H9 (cell line): ENCODE measurements around the gene SIGLEC10. TPM values are rescaled to one million over a fixed set of nuclear protein-coding genes. Genes with fewer than 3 reads are reported as not detected.

Experiments used
- DNase-seq: peaks from one replicate; pipeline ENCODE4 v3.0.0-alpha.2; 2017
- H2AFZ ChIP-seq: one replicate; pipeline ENCODE4 v1.6.1; 2013; ENCODE audit warnings: mild to moderate bottlenecking, low read length, control low read depth, moderate library complexity
- H2AK5ac ChIP-seq: 2 replicates; pipeline ENCODE4 v1.6.1; 2013; ENCODE audit warnings: low read length, control low read depth, mixed read lengths; ENCODE audit not compliant: insufficient read length
- H2BK120ac ChIP-seq: one replicate; pipeline ENCODE4 v1.6.1; 2013; ENCODE audit warnings: low read depth, mild to moderate bottlenecking, low read length, control low read depth, inconsistent platforms; ENCODE audit not compliant: poor library complexity, severe bottlenecking
- H2BK12ac ChIP-seq: 2 replicates; pipeline ENCODE4 v1.6.1; 2013; ENCODE audit warnings: low read length, control low read depth, mixed read lengths, low read depth; ENCODE audit not compliant: insufficient read length
- H2BK15ac ChIP-seq: 2 replicates; pipeline ENCODE4 v1.6.1; 2013; ENCODE audit warnings: low read depth, low read length, control low read depth
- H2BK20ac ChIP-seq: one replicate; pipeline ENCODE4 v1.6.1; 2013; ENCODE audit warnings: low read depth, mild to moderate bottlenecking, low read length, control low read depth, inconsistent platforms; ENCODE audit not compliant: poor library complexity, severe bottlenecking
- H2BK5ac ChIP-seq: 2 replicates; pipeline ENCODE4 v1.6.1; 2013; ENCODE audit warnings: low read length, control low read depth, mixed read lengths; ENCODE audit not compliant: insufficient read length
- H3K14ac ChIP-seq: 2 replicates; pipeline ENCODE4 v1.6.1; 2013; ENCODE audit warnings: low read length, control low read depth; ENCODE audit not compliant: insufficient read depth
- H3K18ac ChIP-seq: 2 replicates; pipeline ENCODE4 v1.6.1; 2013; ENCODE audit warnings: low read depth, mild to moderate bottlenecking, mixed read lengths, low read length, control low read depth; ENCODE audit not compliant: insufficient read length
- H3K23ac ChIP-seq: 2 replicates; pipeline ENCODE4 v1.6.1; 2013; ENCODE audit warnings: low read length, control low read depth, mixed read lengths, low read depth; ENCODE audit not compliant: insufficient read length
- H3K23me2 ChIP-seq: 2 replicates; pipeline ENCODE4 v1.6.1; 2013; ENCODE audit warnings: low read depth, mild to moderate bottlenecking, mixed read lengths, low read length, control low read depth; ENCODE audit not compliant: insufficient read length, poor library complexity, severe bottlenecking
- H3K27ac ChIP-seq: 2 replicates; pipeline ENCODE4 v1.5.1; 2013; ENCODE audit warnings: low read length, control low read depth, mixed read lengths, low read depth; ENCODE audit not compliant: insufficient read length
- H3K27me3 ChIP-seq: 2 replicates; pipeline ENCODE4 v1.6.1; 2013; ENCODE audit warnings: low read length, control low read depth, inconsistent platforms; ENCODE audit not compliant: insufficient read depth
- H3K4ac ChIP-seq: 2 replicates; pipeline ENCODE4 v1.6.1; 2013; ENCODE audit warnings: low read depth, mild to moderate bottlenecking, control low read depth, inconsistent platforms, low read length, moderate library complexity
- H3K4me1 ChIP-seq: 2 replicates; pipeline ENCODE4 v1.6.1; 2013; ENCODE audit warnings: low read length, control low read depth, inconsistent platforms; ENCODE audit not compliant: insufficient read depth
- H3K4me2 ChIP-seq: 2 replicates; pipeline ENCODE4 v1.6.1; 2013; ENCODE audit warnings: low read length, control low read depth, mixed read lengths; ENCODE audit not compliant: insufficient read length, insufficient read depth
- H3K56ac ChIP-seq: 2 replicates; pipeline ENCODE4 v1.6.1; 2013; ENCODE audit warnings: low read depth, mild to moderate bottlenecking, mixed read lengths, low read length, control low read depth; ENCODE audit not compliant: insufficient read length
- H3K79me1 ChIP-seq: 2 replicates; pipeline ENCODE4 v1.6.1; 2013; ENCODE audit warnings: low read depth, mild to moderate bottlenecking, moderate library complexity, low read length, control low read depth, inconsistent platforms; ENCODE audit not compliant: insufficient read depth, poor library complexity, severe bottlenecking
- H3K79me2 ChIP-seq: 2 replicates; pipeline ENCODE4 v1.6.1; 2013; ENCODE audit warnings: low read length, control low read depth, inconsistent platforms; ENCODE audit not compliant: insufficient read depth
- H3K9ac ChIP-seq: 2 replicates; pipeline ENCODE4 v1.6.1; 2013; ENCODE audit warnings: low read length, control low read depth, mixed read lengths; ENCODE audit not compliant: insufficient read length; ENCODE audit errors: extremely low read depth
- H3K9me3 ChIP-seq: one replicate; pipeline ENCODE4 v1.6.1; 2013; ENCODE audit warnings: low read depth, low read length, inconsistent platforms; ENCODE audit not compliant: control insufficient read depth
- H3T11ph ChIP-seq: one replicate; pipeline ENCODE4 v1.6.1; 2013; ENCODE audit warnings: mild to moderate bottlenecking, low read length, control low read depth, inconsistent platforms
- H4K20me1 ChIP-seq: one replicate; pipeline ENCODE4 v1.6.1; 2013; ENCODE audit not compliant: control insufficient read depth, insufficient read length, insufficient read depth
- H4K5ac ChIP-seq: 2 replicates; pipeline ENCODE4 v1.6.1; 2013; ENCODE audit warnings: low read depth, mild to moderate bottlenecking, mixed read lengths, low read length, control low read depth; ENCODE audit not compliant: insufficient read length
- H4K8ac ChIP-seq: replicated peaks from 2 replicates; pipeline ENCODE4 v1.6.1; 2013; ENCODE audit warnings: low read length, control low read depth, mixed read lengths, low read depth; ENCODE audit not compliant: insufficient read length
- H4K91ac ChIP-seq: 2 replicates; pipeline ENCODE4 v1.6.1; 2013; ENCODE audit warnings: low read depth, mild to moderate bottlenecking, moderate library complexity, mixed read lengths, low read length, control low read depth; ENCODE audit not compliant: insufficient read length
- H3K27ac Mint-ChIP-seq, 3 experiments: 2 replicates in 2 of 3; 3 replicates in 1 of 3; pipeline ENCODE4 v1.8.0; 2020 to 2021; ENCODE audit warnings: mixed read lengths in 3 of 3, mild to moderate bottlenecking in 1 of 3, moderate library complexity in 1 of 3
- H3K27me3 Mint-ChIP-seq: 2 replicates; pipeline ENCODE4 v1.8.0; 2021; ENCODE audit warnings: low read depth, mild to moderate bottlenecking, moderate library complexity, mixed read lengths
- H3K36me3 Mint-ChIP-seq, 3 experiments: 2 replicates in 2 of 3; 3 replicates in 1 of 3; pipeline ENCODE4 v1.8.0; 2020 to 2021; ENCODE audit warnings: low read depth in 3 of 3, mixed read lengths in 3 of 3; ENCODE audit not compliant: insufficient read depth in 1 of 3
- H3K4me1 Mint-ChIP-seq, 2 experiments: 2 replicates each; pipeline ENCODE4 v1.8.0; 2020; ENCODE audit warnings: mixed read lengths in 2 of 2
- H3K4me3 Mint-ChIP-seq, 2 experiments: 2 replicates in 1 of 2; 3 replicates in 1 of 2; pipeline ENCODE4 v1.8.0; 2020 to 2021; ENCODE audit warnings: mild to moderate bottlenecking in 2 of 2, mixed read lengths in 2 of 2, moderate library complexity in 1 of 2
- H3K9me3 Mint-ChIP-seq, 2 experiments: 2 replicates in 1 of 2; 3 replicates in 1 of 2; pipeline ENCODE4 v1.8.0; 2020; ENCODE audit warnings: mild to moderate bottlenecking in 2 of 2, mixed read lengths in 2 of 2, moderate library complexity in 1 of 2
- WGBS: extraction: QIAGEN DNeasy Blood & Tissue Kit; methylation state at CpG from one replicate; pipeline ENCODE4 v1.1.7; 2013; ENCODE audit warnings: missing lambda C conversion rate, low lambda C conversion rate, mixed read lengths; ENCODE audit not compliant: insufficient read length; ENCODE audit errors: extremely low coverage; 5-methylcytosine and 5-hydroxymethylcytosine counted together
- total RNA-seq: library from RNA; stranded (reverse); gene quantifications from 2 replicates; pipeline ENCODE4 v1.2.1, GENCODE V29; 2021
- TF ChIP-seq, protein P1 (sequence below): fragments of 200-600 bp; sonication (generic); conservative IDR thresholded peaks from 3 replicates; pipeline ENCODE4 v1.8.0; 2021; ENCODE audit warnings: antibody characterized with exemption, mild to moderate bottlenecking

Gene SIGLEC10
- total RNA-seq, 1 experiment from 2014 or later: not detected

DNA sequence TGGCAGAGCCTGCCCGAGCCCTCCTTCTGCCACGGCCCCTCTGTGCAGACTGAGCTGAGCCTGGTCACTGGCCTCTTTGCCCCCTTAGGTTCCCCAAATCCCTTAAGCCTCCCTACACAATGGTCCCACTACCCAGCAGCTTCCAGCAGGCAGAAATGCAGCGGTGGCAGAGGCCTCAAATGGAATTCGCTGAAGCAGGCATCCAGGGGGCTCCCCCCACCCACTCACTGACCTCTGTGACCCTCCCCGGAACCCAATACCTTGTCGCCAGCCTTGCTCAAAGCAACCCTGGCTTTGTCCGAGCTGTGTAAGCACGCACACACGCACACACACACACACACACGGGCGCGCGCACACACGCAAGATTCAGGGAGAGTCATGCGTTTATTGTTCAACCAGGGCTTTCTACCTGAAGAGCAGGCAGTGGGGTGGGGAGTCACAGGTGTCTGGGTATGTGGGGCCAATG, 29.5 kb downstream of the SIGLEC10 start, which contains the start of gene LIM2:
Gene LIM2, minus strand, starts transcription at position 51 of the 466 bp plus-strand sequence. CDS start 531 bp downstream, outside the sequence.
- H2BK5ac ChIP-seq: no peak within 1 kb of the TSS
- H3K4me1 ChIP-seq: no peaks in the 10 kb centered on the region
- H3K27ac ChIP-seq: no peak within 1 kb of the TSS
- Mint-ChIP-seq H3K4me1 (peaks cover 7 to 27% of the 10 kb centered on the region in 2 experiments), H3K4me3 (no peak within 1 kb of the TSS; a peak in 1 of 5 replicates), H3K36me3 (no peaks in the 10 kb centered on the region), H3K27ac (peak within 1 kb of the TSS in 1 of 3 experiments; percentile 72; a peak in 2 of 7 replicates), H3K9me3 (no peaks in the 10 kb centered on the region; a peak in 1 of 5 replicates), H3K27me3 (peaks cover 3% of the 10 kb centered on the region)
- no peak within 1 kb of the TSS for H2AK5ac ChIP-seq
- H2BK20ac ChIP-seq: no peak within 1 kb of the TSS
- H3K23me2 ChIP-seq: no peaks in the 10 kb centered on the region
- H4K8ac ChIP-seq: no peak within 1 kb of the TSS
- H2AFZ ChIP-seq: no peak within 1 kb of the TSS
- no peak within 1 kb of the TSS for H3K18ac ChIP-seq
- H3K4me2 ChIP-seq: no peak within 1 kb of the TSS
- no peak within 1 kb of the TSS for H2BK120ac ChIP-seq
- H3K79me1 ChIP-seq: no peaks in the 10 kb centered on the region
- H3K9me3 ChIP-seq: no peaks in the 10 kb centered on the region
- no peak within 1 kb of the TSS for H3K23ac ChIP-seq
- no peak within 1 kb of the TSS for H2BK12ac ChIP-seq
- WGBS: no CpG with 5 or more reads among the region's 15 CpGs
- no peak within 1 kb of the TSS for H2BK15ac ChIP-seq
- H3K79me2 ChIP-seq: no peaks in the 10 kb centered on the region
- no peak within 1 kb of the TSS for H3K14ac ChIP-seq
- no peak within 1 kb of the TSS for H4K5ac ChIP-seq
- H4K91ac ChIP-seq: no peak within 1 kb of the TSS
- TF ChIP-seq, protein P1, sequence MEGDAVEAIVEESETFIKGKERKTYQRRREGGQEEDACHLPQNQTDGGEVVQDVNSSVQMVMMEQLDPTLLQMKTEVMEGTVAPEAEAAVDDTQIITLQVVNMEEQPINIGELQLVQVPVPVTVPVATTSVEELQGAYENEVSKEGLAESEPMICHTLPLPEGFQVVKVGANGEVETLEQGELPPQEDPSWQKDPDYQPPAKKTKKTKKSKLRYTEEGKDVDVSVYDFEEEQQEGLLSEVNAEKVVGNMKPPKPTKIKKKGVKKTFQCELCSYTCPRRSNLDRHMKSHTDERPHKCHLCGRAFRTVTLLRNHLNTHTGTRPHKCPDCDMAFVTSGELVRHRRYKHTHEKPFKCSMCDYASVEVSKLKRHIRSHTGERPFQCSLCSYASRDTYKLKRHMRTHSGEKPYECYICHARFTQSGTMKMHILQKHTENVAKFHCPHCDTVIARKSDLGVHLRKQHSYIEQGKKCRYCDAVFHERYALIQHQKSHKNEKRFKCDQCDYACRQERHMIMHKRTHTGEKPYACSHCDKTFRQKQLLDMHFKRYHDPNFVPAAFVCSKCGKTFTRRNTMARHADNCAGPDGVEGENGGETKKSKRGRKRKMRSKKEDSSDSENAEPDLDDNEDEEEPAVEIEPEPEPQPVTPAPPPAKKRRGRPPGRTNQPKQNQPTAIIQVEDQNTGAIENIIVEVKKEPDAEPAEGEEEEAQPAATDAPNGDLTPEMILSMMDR: no peak
- H3K9ac ChIP-seq: no peak within 1 kb of the TSS
- H3K4ac ChIP-seq: no peak within 1 kb of the TSS
- H4K20me1 ChIP-seq: no peaks in the 10 kb centered on the region
- no peak within 1 kb of the TSS for H3K56ac ChIP-seq
- no peaks in the 10 kb centered on the region for H3K27me3 ChIP-seq
- DNase-seq: no peak
- H3T11ph ChIP-seq: no peak within 1 kb of the TSS
